GM18873 (cell line): ENCODE results near the gene MYEOV.

Experiments
- ATAC-seq: cut with Tn5 transposase; IDR thresholded peaks from one replicate; pipeline ENCODE4 v1.9.1; 2021; ENCODE audit warnings: mild to moderate bottlenecking, moderate library complexity, moderate number of reproducible peaks; ENCODE audit not compliant: unreplicated experiment, low FRiP score

MYEOV gene

DNA sequence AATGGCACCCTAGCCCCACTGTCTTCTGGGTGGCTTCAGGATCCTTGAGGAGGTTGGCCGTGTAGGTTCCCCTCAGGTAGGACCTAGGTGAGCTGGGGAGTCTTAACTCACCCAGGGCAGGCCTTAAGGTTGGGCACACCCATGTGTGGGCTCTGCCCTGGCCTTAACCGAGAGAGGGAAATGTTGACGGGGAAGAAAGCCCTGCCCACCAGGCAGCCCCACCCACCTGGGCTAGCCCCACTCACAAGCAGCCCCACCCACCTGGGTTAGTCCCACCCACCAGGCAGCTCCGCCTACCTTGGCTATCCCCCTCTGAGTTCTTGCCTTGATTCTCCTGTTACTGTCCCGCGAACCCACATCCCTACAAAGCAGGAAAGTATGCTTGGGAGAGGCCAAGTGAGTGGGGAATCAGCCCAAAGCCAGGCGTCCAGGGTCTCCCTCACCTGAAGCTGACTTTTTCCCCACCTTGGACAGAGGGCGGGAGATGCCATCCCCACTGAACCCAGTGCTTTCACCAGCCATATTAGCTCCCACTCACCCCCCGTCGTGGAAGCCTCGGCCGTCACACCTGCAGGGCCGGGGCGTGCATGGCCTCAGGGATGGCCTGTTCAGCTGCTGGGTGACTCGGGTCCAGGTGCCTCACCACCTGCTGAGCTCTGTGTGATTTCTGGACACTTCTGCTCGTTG is at the start of gene MYEOV:
Gene MYEOV, plus strand, starts transcription at position 337 of the 687 bp plus-strand sequence. CDS start 1,200 bp downstream, outside the sequence.
- ATAC-seq, result no peak

GRCh38 chr11:69244266-69244665 is 49.7 kb upstream of the MYEOV start:
- ATAC-seq, result no peak

GRCh38 chr11:69245041-69245440 is 48.9 kb upstream of the MYEOV start:
- ATAC-seq, result no peak

DNA sequence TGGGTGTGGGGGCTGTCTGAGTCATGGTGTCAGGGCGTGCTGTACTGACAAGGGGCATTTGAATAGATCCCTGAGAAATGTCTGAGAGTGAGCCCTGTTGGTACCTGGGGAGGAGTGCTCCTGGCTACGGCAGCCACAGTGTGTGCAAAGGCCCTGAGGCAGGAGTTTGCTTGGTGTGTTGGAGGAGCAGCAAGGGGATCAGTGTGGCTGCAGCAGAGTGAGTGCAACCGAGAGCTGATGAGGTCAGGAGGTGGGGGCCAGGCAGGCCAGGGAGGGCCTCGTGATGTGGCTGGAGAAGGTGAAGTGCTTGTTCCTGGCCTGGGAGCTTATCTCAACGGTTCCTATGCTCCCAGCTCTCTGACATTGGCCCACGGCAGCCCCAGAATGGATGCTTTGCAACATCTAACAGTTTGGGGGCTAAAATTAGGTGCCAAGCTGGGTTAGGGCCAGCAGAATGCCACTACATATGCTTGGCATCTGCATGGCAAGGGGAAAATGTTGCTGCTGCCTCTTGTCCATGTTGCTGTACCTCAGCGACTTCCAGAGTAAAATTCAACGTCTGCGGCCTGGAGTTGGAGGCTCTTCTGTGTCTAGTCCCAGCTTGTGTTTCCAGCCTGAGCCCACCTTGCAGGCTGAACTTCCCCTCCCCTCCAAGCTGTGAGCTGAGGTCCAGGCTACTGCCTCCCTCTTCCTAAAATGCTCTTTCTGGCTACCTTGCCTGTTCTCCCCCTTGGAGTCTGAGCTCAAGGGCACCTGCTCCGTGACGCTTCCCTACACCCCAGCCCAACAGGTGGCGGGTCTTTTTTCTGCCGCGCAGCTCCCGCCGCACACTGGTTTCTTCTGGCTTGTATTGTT is 48.2 kb upstream of the MYEOV start:
- ATAC-seq, result no peak

DNA sequence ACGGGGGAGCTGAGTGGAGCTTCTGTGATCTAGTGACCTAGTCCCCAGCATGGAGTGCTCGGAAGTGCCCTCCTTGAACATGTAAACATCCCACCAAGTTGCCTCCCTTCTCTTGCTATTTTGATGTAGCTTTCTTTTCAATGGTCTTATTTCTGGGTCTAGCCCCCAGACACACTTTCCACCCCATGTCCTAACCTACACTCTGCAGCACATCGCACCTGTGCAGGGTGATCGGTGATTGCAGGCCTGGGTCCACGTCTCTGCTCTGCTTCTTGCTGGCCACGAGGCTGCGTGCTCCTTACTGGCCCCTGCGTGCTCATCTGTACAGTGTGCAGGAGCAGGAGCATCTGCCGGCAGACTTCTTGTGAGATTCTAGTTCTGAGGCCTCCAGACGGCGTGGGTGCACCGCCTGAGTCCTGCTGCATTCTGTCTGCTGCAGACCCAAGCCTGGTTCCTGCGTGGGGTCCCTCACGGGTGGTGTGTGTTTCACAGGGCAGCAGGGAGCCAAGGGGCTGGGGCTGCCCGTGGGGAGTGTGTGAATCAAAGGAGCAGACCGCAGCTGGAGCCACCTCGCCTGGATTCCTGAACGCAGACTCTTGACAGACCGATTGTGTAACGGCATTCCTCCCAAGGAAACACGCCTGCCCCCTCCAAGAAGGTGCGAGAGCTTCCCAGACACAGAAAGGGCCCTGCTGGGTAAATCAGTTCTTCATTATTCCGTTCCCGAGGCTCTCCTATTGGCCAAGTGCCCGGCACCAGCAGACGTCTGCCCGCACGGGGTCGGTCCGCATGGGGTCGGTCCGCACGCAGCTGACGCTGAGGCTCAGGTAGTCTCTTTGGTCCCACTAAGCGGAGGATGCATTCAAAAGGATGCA is 44.4 kb upstream of the MYEOV start:
- no peak for ATAC-seq

GRCh38 chr11:69250186-69251056 is 43.5 kb upstream of the MYEOV start:
- ATAC-seq, result no peak

GRCh38 chr11:69251057-69251393 is 42.9 kb upstream of the MYEOV start:
- no peak for ATAC-seq

- no peak for ATAC-seq
Observed at GRCh38 chr11:69251639-69252489, 42.1 kb upstream of the MYEOV start.

DNA sequence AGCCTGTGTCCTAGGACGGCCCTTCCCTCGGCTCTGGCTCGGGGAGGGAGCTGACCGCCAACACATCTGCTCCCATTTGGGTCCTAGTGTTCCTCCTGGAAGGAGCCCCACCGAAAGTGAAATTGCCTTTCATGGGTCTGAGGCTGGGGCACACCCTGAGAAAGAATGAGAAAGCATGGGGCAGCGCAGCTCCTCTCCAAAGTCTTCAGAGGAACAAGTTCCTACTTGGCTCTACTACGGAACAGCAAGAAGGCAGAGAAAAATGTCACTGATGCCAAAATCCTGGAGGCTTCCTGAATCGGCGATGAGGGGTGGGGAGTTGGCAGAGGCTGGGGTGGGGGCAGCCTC is 41.5 kb upstream of the MYEOV start:
- ATAC-seq, result no peak

DNA sequence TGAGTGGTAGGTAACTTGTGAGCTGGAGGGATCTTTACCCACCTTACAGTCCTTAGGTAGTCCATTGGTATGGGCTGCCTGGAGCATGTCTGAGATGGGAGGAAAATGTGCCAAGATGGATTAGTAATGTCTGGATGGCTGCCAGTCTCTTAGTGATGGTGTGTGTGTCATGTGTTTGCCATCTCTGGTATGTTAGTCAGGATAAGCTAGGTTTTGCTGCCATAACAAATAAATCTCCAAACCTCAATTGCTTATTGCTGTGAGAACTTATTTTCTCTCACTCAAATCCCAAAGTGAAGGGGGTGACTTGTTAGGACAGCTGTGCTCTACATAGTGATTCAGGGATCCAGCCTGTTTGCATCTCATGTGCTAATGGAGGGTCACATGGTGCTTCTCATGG is 40.9 kb upstream of the MYEOV start:
- no peak for ATAC-seq

DNA sequence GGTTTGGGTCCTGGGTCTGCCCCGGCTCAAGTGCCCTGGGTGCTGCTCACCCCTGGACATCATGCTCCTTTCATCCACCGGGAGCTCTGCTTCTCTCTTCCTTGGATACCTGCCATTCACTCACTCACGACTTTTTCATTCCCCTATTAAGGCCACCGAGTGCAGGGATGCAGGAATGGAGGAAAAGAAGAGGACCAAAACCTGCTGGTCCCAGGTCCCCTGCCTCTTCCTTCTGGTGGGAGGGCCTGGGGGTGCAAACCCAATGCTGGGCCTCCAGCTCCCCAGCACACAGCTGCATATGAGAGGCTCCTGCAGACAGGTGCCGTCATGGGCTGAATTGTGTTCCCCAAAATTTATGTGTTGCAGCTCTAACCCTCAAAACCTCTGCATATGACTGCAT is 36.8 kb upstream of the MYEOV start:
- ATAC-seq, result no peak

DNA sequence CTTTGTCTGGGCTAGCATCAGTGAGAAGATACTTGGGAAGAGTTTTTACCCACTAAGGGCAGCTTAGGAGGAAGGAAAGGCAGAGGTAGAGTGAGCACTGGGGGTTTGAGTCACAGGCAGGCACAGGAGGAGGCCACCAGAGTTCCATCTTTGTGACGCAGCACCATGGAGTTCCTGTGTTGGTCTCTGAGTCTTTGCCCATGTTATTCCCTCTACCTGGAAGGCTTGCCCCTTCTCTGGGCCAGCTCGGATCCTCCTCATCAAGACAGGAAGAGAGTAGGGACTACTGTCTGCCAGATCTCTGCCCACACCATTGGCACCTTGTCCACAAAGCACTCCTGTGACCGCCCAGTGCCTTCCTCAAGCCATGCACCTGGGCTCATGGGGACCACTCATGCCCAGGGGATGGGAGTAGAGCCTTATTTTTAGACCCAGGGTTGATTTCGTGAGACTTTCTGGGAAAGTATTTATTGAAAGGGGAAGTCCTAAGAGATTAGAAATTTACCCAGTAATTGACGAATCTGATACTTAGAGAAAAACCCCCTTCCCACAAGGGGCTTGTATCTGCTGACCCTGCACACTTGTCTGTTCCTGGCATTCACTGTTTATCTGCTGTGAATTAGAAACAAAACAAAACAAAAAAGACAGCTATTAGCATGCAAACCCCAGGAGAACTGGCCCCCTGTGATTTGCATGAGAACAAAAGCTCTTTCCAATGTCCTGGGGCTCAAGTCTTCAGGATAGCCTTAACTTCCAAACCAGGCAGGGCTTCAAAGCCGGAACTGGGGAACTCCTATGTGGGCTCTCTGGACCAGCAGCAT is 35.9 kb upstream of the MYEOV start:
- no peak for ATAC-seq

DNA sequence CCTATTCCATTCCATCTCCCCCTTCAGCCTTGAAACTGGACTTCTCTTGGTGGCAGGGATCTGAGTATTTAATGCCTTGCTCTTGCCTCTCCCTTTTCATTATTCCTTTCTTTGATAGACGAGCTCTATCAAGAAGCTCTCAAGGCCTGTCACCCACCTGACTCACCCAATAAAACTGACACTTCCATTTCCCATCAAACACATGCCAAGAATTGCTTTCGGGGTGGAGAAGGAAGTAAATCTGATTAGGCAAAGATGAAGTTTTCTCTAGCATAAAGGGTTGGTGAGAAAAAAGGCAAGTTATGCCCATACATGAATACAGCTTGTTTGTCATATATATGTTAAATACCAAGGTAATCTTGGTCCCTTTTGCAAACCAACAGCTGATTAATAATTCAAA is 34.9 kb upstream of the MYEOV start:
- ATAC-seq, result no peak

- ATAC-seq, result no peak
Observed at GRCh38 chr11:69260622-69261021, 33.3 kb upstream of the MYEOV start.

DNA sequence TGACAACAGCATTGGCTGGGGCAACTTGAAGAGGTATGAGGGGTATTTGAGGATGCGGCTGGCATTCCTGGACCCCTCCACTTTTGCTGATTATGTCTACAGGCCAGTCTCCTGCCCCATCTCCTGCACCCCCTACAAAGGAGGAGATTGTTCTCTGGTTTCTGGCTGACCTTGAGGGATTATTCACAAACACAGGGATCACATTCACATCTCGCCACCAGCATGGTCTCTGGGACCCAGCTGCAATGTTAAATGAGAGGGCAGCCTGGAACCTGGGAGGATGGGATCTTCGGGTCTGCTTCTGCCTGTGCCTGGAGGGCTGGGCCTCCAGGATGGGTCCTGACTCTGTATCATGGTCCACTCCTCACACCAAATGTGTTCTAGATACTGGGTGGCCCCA is 32.8 kb upstream of the MYEOV start:
- ATAC-seq, result no peak

- no peak for ATAC-seq
Observed at GRCh38 chr11:69262918-69263735, 30.8 kb upstream of the MYEOV start.

DNA sequence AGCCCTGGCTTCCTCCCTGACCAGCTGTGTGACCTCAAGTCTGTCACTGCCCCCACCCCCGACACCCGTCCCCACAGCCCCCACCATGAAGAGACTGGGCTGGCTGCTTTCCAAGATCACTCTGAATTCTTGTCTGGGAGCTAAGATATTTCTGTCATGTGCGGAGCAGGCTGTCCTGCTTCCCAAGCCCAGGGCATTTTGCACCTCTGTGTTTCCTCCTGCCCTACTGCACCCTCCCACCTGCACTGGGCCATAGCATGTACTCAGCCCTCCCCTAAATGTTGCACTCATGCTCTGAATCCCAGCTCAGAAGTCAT is 30.3 kb upstream of the MYEOV start:
- ATAC-seq, result no peak

DNA sequence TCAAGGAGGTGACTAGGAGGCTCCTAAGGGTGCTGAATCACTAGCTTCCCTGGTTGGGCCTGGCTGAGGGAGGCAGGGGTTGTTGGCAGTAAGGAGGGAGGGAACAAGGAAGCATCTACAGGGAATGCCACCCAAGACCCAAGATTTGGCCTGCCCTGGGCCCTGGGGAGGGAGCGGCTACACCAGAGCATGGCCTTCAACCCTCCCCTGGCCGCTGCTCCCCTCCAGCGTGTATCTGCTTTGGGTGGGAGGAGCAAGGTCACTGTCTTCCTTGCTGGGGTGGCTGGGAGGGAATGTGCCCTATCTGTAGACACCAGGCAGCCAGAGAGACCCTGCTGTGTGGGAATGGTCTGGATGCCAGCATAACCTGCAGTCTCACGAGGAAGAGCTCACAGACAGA is 29.5 kb upstream of the MYEOV start:
- no peak for ATAC-seq
